NCI-H146 (cell line): ENCODE measurements around the gene DEDD.
"Not testable (repeated sequence)": the region's sequence is repeated elsewhere in the genome, so short reads cannot be mapped to it uniquely, and the experiment has no call there.

ENCODE experiments used
- DNase-seq: peaks from one replicate; lab custom pipeline; 2025; lab: John Stamatoyannopoulos, UW

The DEDD gene

GRCh38 chr1:161122967-161123366 lies 9.5 kb downstream of the DEDD start:
- DNase-seq, result no peak

DNA sequence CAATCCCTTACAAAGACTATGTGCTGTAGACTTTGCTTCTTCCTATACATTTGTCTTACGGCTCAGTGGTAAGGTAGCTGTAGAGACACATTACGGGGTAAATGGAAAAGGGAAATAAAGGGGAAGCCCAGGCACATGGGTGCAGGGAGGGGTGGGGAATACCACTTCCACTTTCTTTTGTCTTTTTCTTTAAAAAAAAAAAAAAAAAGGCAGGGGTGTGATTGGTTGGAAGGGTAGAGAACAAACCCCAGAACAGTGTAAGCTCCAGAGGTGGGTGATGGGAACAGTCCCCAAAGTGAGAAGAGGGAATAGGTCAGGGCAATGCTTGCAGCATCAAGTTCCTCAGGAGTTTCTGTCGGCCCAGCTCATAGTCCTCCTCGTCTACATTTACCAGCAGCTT lies 10.6 kb downstream of the DEDD start:
- no peak for DNase-seq

- no peak for DNase-seq
Measured at GRCh38 chr1:161121042-161121650, 11.3 kb downstream of the DEDD start.

DNA sequence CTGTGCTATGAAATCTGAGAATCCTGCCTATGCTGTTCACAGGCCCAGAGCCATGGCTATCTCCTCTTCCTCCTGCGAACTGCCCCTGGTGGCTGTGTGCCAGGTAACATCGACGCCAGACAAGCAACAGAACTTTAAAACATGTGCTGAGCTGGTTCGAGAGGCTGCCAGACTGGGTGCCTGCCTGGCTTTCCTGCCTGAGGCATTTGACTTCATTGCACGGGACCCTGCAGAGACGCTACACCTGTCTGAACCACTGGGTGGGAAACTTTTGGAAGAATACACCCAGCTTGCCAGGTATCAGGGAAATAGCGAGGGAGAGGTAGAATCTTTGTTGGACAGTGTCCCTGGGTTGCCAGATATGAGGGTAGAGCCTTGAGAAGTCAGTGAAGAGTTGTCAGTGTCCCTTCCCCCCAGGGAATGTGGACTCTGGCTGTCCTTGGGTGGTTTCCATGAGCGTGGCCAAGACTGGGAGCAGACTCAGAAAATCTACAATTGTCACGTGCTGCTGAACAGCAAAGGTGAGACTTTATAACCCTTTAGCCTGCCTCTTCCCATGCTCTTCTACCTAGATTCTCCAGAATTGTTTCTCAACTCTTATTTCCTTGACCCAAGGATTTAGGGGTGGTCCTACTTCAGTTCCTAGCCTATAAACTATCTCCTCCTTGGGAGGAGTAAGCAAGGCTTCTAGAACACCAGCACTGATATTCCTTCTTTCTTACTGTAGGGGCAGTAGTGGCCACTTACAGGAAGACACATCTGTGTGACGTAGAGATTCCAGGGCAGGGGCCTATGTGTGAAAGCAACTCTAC lies 13.2 kb downstream of the DEDD start:
- no peak for DNase-seq

- peak; percentile 86 for DNase-seq
Measured at GRCh38 chr1:161117759-161118581, 14.5 kb downstream of the DEDD start, which contains the start of the genes NIT1 and PFDN2. TSS of gene NIT1 (plus strand) at chr1:161118105. CDS start at chr1:161118177, 72 bp downstream. TSS of gene PFDN2 (minus strand) at chr1:161118037. CDS start at chr1:161118026, 11 bp downstream.

DNA sequence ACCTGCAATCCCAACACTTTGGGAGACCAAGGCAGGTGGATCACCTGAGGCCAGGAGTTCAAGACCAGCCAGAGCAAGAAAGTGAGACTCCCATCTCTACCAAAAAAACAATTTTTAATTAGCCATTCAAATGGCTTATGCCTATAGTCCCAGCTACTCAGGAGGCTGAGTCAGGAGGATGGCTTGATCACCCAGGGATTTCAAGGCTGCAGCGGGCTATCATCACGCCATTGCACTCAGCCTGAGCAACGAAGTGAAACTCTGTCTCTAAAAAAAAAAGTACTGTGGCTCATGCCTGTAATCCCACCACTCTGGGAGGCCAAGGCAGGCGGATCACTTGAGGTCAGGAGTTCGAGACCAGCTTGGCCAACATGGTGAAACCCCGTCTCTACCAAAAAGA lies 16.5 kb downstream of the DEDD start:
- not testable (repeated sequence) for DNase-seq

DNA sequence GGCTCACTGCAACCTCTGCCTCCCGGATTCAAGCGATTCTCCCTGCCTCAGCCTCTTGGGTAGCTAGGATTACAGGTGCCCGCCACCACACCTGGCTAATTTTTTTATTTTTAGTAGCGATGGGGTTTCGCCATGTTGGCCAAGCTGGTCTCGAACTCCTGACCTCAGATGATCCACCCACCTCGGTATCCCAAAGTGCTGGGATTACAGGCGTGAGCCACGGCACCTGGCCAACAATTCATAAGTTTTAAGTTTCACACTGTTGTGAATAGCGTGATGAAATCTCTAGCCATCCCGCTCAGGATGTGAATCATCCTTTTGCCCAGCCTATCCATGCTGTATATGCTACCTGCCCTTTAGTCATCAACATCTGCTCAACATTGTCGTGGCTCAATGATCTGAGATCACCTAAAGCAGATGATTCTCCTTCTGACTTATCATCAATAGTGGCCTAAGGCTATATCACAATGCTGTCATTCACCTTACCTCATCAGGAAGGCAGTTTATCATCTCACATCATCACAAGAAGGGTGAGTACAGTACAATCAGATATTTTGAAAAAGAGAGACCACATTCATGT lies 17.2 kb downstream of the DEDD start:
- no peak for DNase-seq

DNA sequence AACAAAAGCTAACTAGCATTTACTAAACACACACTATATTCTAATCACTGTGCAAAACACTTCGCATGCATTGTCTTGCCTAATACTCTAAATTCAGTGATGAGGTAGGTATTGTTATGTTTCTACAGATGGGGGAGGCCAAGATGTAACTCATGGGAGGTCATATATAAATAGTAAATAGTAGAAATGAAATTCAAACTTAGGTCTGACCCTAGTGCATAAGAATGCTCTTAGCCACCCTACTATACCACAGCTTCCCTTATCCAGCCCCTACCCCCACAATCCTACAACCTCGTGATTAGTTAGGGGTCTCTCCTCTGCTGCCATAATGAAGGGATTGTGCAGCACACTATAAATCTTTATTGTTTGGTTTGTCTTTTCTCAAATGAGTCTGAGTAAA lies 17.9 kb downstream of the DEDD start:
- DNase-seq, result no peak

- DNase-seq, result no peak
Measured at GRCh38 chr1:161113915-161114314, 18.6 kb downstream of the DEDD start.

- DNase-seq, result no peak
Measured at GRCh38 chr1:161111527-161111926, 20.9 kb downstream of the DEDD start.

DNA sequence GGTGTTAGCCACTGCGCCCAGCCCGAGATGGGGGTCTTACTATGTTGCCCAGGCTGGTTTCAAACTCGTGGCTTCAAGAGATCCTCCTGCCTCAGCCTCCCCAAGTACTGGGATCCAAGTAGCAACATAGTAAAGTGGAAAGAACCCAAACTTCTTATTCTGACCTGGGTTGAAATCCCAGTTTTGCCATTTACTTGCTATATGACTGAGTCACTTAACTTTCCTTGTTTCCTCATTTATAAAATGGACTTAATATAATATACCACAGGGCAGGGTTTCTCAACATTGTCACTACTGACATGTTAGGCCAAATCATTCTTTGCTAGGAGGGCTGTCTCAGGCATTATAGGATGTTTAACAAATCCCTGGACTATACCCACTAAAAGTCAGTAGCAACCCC lies 21.4 kb downstream of the DEDD start:
- no peak for DNase-seq

DNA sequence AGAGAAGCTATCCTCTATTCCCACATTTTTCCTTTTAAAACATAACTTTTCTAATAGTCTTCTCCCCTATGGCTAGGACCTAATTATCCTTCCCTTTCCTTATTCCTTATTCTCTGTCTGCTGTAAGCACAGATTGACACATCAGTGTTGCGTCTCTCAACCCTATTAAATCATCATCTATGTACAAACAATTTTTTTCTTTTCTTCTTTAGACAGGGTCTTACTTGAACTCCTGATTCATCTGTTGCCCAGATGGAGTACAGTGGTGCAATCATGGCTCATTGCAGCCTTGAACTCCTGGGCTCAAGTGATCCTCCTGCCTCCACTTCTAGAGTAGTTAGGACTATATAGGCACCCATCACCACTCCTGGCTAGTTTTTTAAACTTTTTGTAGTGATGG lies 26.0 kb downstream of the DEDD start:
- no peak for DNase-seq

DNA sequence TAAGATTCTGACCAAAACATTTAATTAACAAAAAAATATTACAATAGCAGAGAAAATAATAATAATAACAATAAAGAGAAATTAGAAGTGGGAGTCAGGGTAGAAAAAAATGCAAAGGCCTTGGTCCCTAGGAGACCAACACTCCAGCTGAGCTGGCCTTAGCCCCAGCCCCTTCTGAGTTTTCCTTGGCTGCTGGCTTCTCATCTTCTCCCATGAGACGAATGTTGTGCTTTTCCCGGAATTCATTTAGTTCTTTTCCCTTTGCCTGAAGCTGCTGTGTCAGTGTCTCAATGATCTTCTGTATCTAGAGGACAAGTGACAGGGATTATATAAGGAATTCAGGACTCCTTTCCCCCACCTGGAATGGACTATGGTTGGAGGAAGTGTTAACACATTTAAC lies 31.9 kb downstream of the DEDD start:
- DNase-seq, result no peak

GRCh38 chr1:161099090-161099802 lies 33.2 kb downstream of the DEDD start:
- DNase-seq, result no peak

GRCh38 chr1:161098210-161099068 lies 34.0 kb downstream of the DEDD start, which contains the start of gene KLHDC9:
TSS of gene KLHDC9 (plus strand) at chr1:161098361. CDS start at chr1:161098536, 175 bp downstream.
- peak; percentile 91 for DNase-seq

- no peak for DNase-seq
Measured at GRCh38 chr1:161096530-161096929, 35.9 kb downstream of the DEDD start.

DNA sequence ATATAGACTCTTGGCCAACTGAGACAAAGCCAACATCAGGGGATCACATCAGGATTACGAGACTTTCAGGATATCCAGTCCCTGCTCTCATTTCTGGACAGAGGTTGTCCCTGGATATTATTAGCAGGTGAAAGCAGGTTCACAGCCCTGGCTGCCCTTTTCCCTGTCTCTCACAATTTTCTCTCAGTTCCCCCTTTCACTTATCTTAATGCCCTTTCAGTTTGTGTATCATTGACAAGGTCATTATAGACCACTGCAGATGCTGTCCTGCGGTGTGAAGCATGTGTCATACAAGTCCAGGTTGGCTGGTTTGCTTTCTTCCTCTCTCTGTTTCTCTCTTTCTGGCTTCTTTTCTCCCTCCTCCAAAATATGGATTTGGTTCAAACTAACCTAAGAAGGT lies 36.5 kb downstream of the DEDD start:
- no peak for DNase-seq

GRCh38 chr1:161095230-161095629 lies 37.2 kb downstream of the DEDD start:
- no peak for DNase-seq

- DNase-seq, result no peak
Measured at GRCh38 chr1:161094481-161094880, 38.0 kb downstream of the DEDD start.

- DNase-seq, result no peak
Measured at GRCh38 chr1:161092621-161093028, 39.8 kb downstream of the DEDD start.
